ENCODE data around the gene KIAA1217. TPM values are rescaled to one million over a fixed set of nuclear protein-coding genes. Genes with fewer than 3 reads are reported as not detected.
"Not testable (repeated sequence)": the region's sequence is repeated elsewhere in the genome, so short reads cannot be mapped to it uniquely, and the experiment has no call there.

KIAA1217 gene
- total RNA-seq, 1 experiment from 2014 or later, result not detected

DNA sequence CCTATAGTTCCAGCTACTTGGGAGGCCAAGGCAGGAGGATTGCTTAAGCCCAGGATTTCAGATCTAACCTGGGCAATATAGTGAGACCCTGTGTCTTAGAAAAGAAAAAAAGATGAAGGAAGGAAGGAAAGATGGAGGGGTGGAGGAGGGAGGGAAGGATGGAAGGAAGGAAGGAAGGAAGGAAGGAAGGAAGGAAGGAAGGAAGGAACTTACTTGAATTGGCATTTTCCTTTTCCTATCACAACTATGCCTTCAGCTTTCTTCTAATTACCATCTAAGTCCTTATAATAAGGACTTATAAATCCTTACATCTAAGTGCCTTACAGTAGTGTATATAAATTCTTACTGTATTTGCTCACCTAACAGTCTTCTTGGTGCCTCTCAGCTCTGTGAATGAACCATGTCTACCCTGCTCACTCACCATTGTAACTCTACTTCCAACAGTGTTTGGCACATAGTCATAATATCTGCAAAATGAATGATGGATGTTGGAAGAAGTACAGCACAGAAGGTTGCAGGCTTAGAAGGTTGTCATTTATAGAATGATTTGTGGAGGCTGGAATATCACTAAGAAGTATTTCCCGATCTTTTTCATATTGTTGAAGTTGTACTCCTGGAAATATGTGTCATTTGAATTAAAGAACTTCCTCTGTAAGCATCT lies 125.5 kb downstream of the KIAA1217 start:
- H3K27me3 ChIP-seq (ENCODE audit: low read length), result no peaks in the 10 kb centered on the region
- no peaks in the 10 kb centered on the region for H3K9me3 ChIP-seq (ENCODE audit: low read length)
- no peaks in the 10 kb centered on the region for H3K79me2 ChIP-seq (ENCODE audit: low read length)
- H4K20me1 ChIP-seq (ENCODE audit: insufficient read depth, low read depth, low read length), result no peaks in the 10 kb centered on the region
- no peak overlapping the region for H2AFZ ChIP-seq (ENCODE audit: low read length)
- no peak overlapping the region for H3K4me2 ChIP-seq (ENCODE audit: low read depth, low read length, poor library complexity, severe bottlenecking)
- no peak overlapping the region for H3K27ac ChIP-seq (ENCODE audit: low read length)
- no peak overlapping the region for H3K4me3 ChIP-seq (ENCODE audit: low read length)
- no peaks in the 10 kb centered on the region for H3K36me3 ChIP-seq (ENCODE audit: insufficient read depth, low read length)
- H3K4me1 ChIP-seq (ENCODE audit: low read length), result no peaks in the 10 kb centered on the region
- no peaks in the 10 kb centered on the region for H3K9me2 ChIP-seq (replicated peaks; ENCODE audit: insufficient read depth, low read length)
- DNase-seq, result no peak
- no peak overlapping the region for H3K9ac ChIP-seq (ENCODE audit: low read length)

DNA sequence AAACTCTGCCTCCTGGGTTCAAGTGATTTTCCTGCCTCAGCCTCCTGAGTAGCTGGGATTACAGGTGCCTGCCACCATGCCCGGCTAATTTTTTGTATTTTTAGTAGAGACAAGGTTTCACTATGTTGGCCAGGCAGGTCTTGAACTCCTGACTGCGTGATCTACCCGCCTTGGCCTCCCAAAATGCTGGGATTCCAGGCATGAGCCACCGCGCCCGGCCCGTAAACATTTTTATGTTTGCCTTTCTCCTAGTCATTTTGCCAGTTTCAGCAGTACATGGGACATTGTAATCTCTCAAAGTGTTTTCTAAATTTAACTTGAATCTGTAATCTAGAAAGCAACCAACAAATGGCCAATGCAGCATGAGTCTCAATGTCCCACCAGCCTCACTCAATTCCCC lies 128.8 kb downstream of the KIAA1217 start:
- H3K4me1 ChIP-seq (ENCODE audit: low read length), result not testable (repeated sequence)

DNA sequence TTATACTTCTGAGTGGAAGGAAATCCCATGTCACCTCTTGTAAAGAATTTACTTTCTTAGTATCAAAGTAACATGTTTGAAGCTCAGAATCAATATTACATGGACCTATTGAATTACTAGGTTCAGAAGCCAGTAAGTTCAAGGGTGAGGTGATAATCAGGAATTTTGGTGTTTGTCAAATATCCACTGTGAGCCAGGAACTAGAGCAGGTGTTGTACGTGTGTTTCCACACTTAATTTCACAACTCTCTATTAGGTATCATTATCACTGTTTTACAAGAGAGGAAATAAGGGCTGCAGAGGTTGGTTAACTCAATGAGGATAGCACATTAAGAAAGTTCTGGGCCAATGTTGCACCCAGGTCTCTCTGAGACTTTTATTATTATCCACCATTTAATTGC lies 130.4 kb downstream of the KIAA1217 start:
- H4K20me1 ChIP-seq (ENCODE audit: insufficient read depth, low read depth, low read length), result no peaks in the 10 kb centered on the region
- no peaks in the 10 kb centered on the region for H3K36me3 ChIP-seq (ENCODE audit: insufficient read depth, low read length)

More for the DNA sequence above, 128.8 kb downstream of the KIAA1217 start:
- H3K9me3 ChIP-seq (ENCODE audit: low read length); H3K9ac ChIP-seq (ENCODE audit: low read length); H2AFZ ChIP-seq (ENCODE audit: low read length); H3K27ac ChIP-seq (ENCODE audit: low read length); H4K20me1 ChIP-seq (ENCODE audit: insufficient read depth, low read depth, low read length); H3K36me3 ChIP-seq (ENCODE audit: insufficient read depth, low read length); H3K79me2 ChIP-seq (ENCODE audit: low read length); H3K27me3 ChIP-seq (ENCODE audit: low read length); H3K9me2 ChIP-seq (replicated peaks; ENCODE audit: insufficient read depth, low read length); DNase-seq; H3K4me2 ChIP-seq (ENCODE audit: low read depth, low read length, poor library complexity, severe bottlenecking); H3K4me3 ChIP-seq (ENCODE audit: low read length): not testable (repeated sequence)

DNA sequence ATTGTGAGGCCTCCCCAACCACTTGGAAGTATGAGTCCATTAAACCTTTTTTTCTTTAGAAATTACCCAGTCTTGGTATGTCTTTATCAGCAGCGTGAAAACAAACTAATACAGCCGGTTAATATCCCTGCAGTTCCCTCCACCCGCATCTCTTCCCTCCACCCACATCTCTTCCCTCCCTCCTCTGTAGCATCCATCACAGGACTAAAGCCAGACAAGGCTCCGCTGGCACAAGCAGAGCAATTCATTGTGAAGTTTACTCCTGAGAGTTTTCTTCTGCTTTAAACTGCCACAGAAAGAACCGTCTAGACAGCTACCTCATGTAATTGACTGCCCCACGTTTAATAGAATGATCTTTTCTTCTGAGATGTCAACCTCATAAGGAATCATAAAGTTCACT lies 131.5 kb downstream of the KIAA1217 start:
- no peaks in the 10 kb centered on the region for H3K36me3 ChIP-seq (ENCODE audit: insufficient read depth, low read length)
- H3K9me2 ChIP-seq (replicated peaks; ENCODE audit: insufficient read depth, low read length), result no peaks in the 10 kb centered on the region
- H4K20me1 ChIP-seq (ENCODE audit: insufficient read depth, low read depth, low read length), result no peaks in the 10 kb centered on the region
- no peaks in the 10 kb centered on the region for H3K27me3 ChIP-seq (ENCODE audit: low read length)
- no peaks in the 10 kb centered on the region for H3K4me1 ChIP-seq (ENCODE audit: low read length)
- no peak overlapping the region for H3K4me2 ChIP-seq (ENCODE audit: low read depth, low read length, poor library complexity, severe bottlenecking)
- no peak overlapping the region for H3K27ac ChIP-seq (ENCODE audit: low read length)
- H3K4me3 ChIP-seq (ENCODE audit: low read length), result no peak overlapping the region
- H2AFZ ChIP-seq (ENCODE audit: low read length), result no peak overlapping the region
- H3K9ac ChIP-seq (ENCODE audit: low read length), result no peak overlapping the region
- no peak for DNase-seq
- H3K79me2 ChIP-seq (ENCODE audit: low read length), result no peaks in the 10 kb centered on the region
- no peaks in the 10 kb centered on the region; the same call in 1 of the 2 replicates for H3K9me3 ChIP-seq (ENCODE audit: low read length)

More for the DNA sequence above, 130.4 kb downstream of the KIAA1217 start:
- Histone ChIP-seq H3K79me2 (ENCODE audit: low read length) (no peaks in the 10 kb centered on the region), H3K4me2 (ENCODE audit: low read depth, low read length, poor library complexity, severe bottlenecking) (no peak overlapping the region), H3K4me3 (ENCODE audit: low read length) (no peak overlapping the region), H3K9ac (ENCODE audit: low read length) (no peak overlapping the region), H3K4me1 (ENCODE audit: low read length) (no peaks in the 10 kb centered on the region), H3K27me3 (ENCODE audit: low read length) (no peaks in the 10 kb centered on the region), H3K9me2 (replicated peaks; ENCODE audit: insufficient read depth, low read length) (no peaks in the 10 kb centered on the region), H2AFZ (ENCODE audit: low read length) (no peak overlapping the region), H3K27ac (ENCODE audit: low read length) (no peak overlapping the region), H3K9me3 (ENCODE audit: low read length) (no peaks in the 10 kb centered on the region; the same call in 1 of the 2 replicates)
- no peak for DNase-seq

GRCh38 chr10:24340883-24341282 lies 131.9 kb downstream of the KIAA1217 start:
- Histone ChIP-seq H3K4me2 (ENCODE audit: low read depth, low read length, poor library complexity, severe bottlenecking) (no peak overlapping the region), H3K9me2 (replicated peaks; ENCODE audit: insufficient read depth, low read length) (no peaks in the 10 kb centered on the region), H3K4me1 (ENCODE audit: low read length) (no peaks in the 10 kb centered on the region), H3K27ac (ENCODE audit: low read length) (no peak overlapping the region), H2AFZ (ENCODE audit: low read length) (no peak overlapping the region), H3K27me3 (ENCODE audit: low read length) (no peaks in the 10 kb centered on the region), H3K9ac (ENCODE audit: low read length) (no peak overlapping the region), H3K4me3 (ENCODE audit: low read length) (no peak overlapping the region), H3K79me2 (ENCODE audit: low read length) (no peaks in the 10 kb centered on the region), H3K9me3 (ENCODE audit: low read length) (no peaks in the 10 kb centered on the region; the same call in 1 of the 2 replicates), H4K20me1 (ENCODE audit: insufficient read depth, low read depth, low read length) (no peaks in the 10 kb centered on the region), H3K36me3 (ENCODE audit: insufficient read depth, low read length) (no peaks in the 10 kb centered on the region)
- DNase-seq, result no peak

- no peaks in the 10 kb centered on the region for H3K79me2 ChIP-seq (ENCODE audit: low read length)
- no peaks in the 10 kb centered on the region for H3K4me1 ChIP-seq (ENCODE audit: low read length)
- no peak overlapping the region for H3K4me2 ChIP-seq (ENCODE audit: low read depth, low read length, poor library complexity, severe bottlenecking)
- no peak overlapping the region for H2AFZ ChIP-seq (ENCODE audit: low read length)
- no peaks in the 10 kb centered on the region for H3K27me3 ChIP-seq (ENCODE audit: low read length)
- H3K4me3 ChIP-seq (ENCODE audit: low read length), result no peak overlapping the region
- no peaks in the 10 kb centered on the region for H3K36me3 ChIP-seq (ENCODE audit: insufficient read depth, low read length)
- no peaks in the 10 kb centered on the region; the same call in 1 of the 2 replicates for H3K9me3 ChIP-seq (ENCODE audit: low read length)
- no peak for DNase-seq
- H3K9me2 ChIP-seq (replicated peaks; ENCODE audit: insufficient read depth, low read length), result no peaks in the 10 kb centered on the region
- H3K9ac ChIP-seq (ENCODE audit: low read length), result no peak overlapping the region
- H3K27ac ChIP-seq (ENCODE audit: low read length), result no peak overlapping the region
- H4K20me1 ChIP-seq (ENCODE audit: insufficient read depth, low read depth, low read length), result no peaks in the 10 kb centered on the region
Measured at GRCh38 chr10:24341371-24341770, 132.4 kb downstream of the KIAA1217 start.

DNA sequence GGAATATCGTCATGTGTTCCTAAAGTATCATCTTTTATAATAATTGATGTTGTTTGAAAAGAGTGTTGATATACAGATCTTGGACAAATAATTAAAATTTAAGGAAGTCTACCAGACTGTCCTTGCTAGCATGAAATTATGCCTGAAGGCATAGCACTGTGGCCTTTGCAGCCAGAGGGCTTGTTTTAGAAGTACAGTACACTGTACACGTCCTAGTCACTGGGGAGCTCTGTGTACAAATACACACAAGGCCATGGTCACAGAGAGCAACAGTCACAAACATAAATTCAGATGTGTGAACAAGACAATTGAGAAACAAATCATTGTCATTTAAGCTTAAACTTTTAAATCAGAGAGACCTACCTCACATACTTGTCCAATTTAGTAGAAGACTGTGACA lies 133.0 kb downstream of the KIAA1217 start:
- Histone ChIP-seq H4K20me1 (ENCODE audit: insufficient read depth, low read depth, low read length) (no peaks in the 10 kb centered on the region), H3K9me2 (replicated peaks; ENCODE audit: insufficient read depth, low read length) (no peaks in the 10 kb centered on the region), H3K36me3 (ENCODE audit: insufficient read depth, low read length) (no peaks in the 10 kb centered on the region), H3K9ac (ENCODE audit: low read length) (no peak overlapping the region), H3K79me2 (ENCODE audit: low read length) (no peaks in the 10 kb centered on the region), H2AFZ (ENCODE audit: low read length) (no peak overlapping the region), H3K9me3 (ENCODE audit: low read length) (no peaks in the 10 kb centered on the region; the same call in 1 of the 2 replicates), H3K4me1 (ENCODE audit: low read length) (no peaks in the 10 kb centered on the region), H3K4me2 (ENCODE audit: low read depth, low read length, poor library complexity, severe bottlenecking) (no peak overlapping the region), H3K27ac (ENCODE audit: low read length) (no peak overlapping the region), H3K27me3 (ENCODE audit: low read length) (no peaks in the 10 kb centered on the region), H3K4me3 (ENCODE audit: low read length) (no peak overlapping the region)
- DNase-seq, result no peak

- no peak overlapping the region for H3K27ac ChIP-seq (ENCODE audit: low read length)
- DNase-seq, result no peak
- H3K79me2 ChIP-seq (ENCODE audit: low read length), result no peaks in the 10 kb centered on the region
- H3K9ac ChIP-seq (ENCODE audit: low read length), result no peak overlapping the region
- no peaks in the 10 kb centered on the region for H3K27me3 ChIP-seq (ENCODE audit: low read length)
- no peaks in the 10 kb centered on the region for H4K20me1 ChIP-seq (ENCODE audit: insufficient read depth, low read depth, low read length)
- H3K4me1 ChIP-seq (ENCODE audit: low read length), result no peaks in the 10 kb centered on the region
- no peaks in the 10 kb centered on the region; the same call in 1 of the 2 replicates for H3K9me3 ChIP-seq (ENCODE audit: low read length)
- H3K4me2 ChIP-seq (ENCODE audit: low read depth, low read length, poor library complexity, severe bottlenecking), result no peak overlapping the region
- H3K4me3 ChIP-seq (ENCODE audit: low read length), result no peak overlapping the region
- H2AFZ ChIP-seq (ENCODE audit: low read length), result no peak overlapping the region
- H3K36me3 ChIP-seq (ENCODE audit: insufficient read depth, low read length), result no peaks in the 10 kb centered on the region
- H3K9me2 ChIP-seq (replicated peaks; ENCODE audit: insufficient read depth, low read length), result no peaks in the 10 kb centered on the region
Measured at GRCh38 chr10:24343686-24344085, 134.7 kb downstream of the KIAA1217 start.
